B cell (primary cell): ENCODE measurements around the gene STRADA. TPM values are rescaled to one million over a fixed set of nuclear protein-coding genes. Genes with fewer than 3 reads are reported as not detected.

ENCODE experiments used
- ATAC-seq: fragments of 200-7000 bp; cut with Tn5 transposase; one replicate; pipeline ENCODE4 v1.10.0; 2021; ENCODE audit warnings: low read depth, mild to moderate bottlenecking, moderate number of reproducible peaks, moderate library complexity
- CTCF ChIA-PET: fragments of 350-600 bp; sonication (Branson Sonifier 250); formaldehyde crosslinking; loops from one replicate; lab custom pipeline; 2021; ENCODE audit warnings: antibody characterized with exemption, inconsistent platforms; lab: Charles Lee
- POLR2A ChIA-PET: fragments of 350-600 bp; sonication (Branson Sonifier 250); formaldehyde crosslinking; loops from one replicate; lab custom pipeline; 2021; ENCODE audit warnings: antibody characterized with exemption; lab: Charles Lee
- DNase-seq: peaks from one replicate; pipeline ENCODE4 v3.0.0; 2013
- H2AFZ ChIP-seq: 2 replicates; pipeline ENCODE4 v1.6.1; 2012; ENCODE audit warnings: mild to moderate bottlenecking, low read depth, low read length; ENCODE audit not compliant: insufficient read depth, poor library complexity, severe bottlenecking
- H3K27ac ChIP-seq, 2 donors: 1 replicate in 1 of 2; 2 replicates in 1 of 2; pipeline ENCODE4 v1.5.1; 2012 to 2013; ENCODE audit warnings: low read length in 2 of 2, mild to moderate bottlenecking in 2 of 2, moderate library complexity in 1 of 2
- H3K27me3 ChIP-seq, 4 experiments: fragments of 200-600 bp in 1 of 4; sonication (generic) in 1 of 4; replicated peaks in 1 of 4; 1 replicate in 2 of 4; 2 replicates in 2 of 4; pipeline versions ENCODE4 v1.6.1 to v1.7.0; 2013 to 2016; ENCODE audit warnings: low read length in 3 of 4, mild to moderate bottlenecking in 2 of 4, mixed read lengths in 1 of 4, moderate library complexity in 1 of 4; ENCODE audit not compliant: insufficient read depth in 4 of 4, control insufficient read depth in 3 of 4; ENCODE audit errors: control extremely low read depth in 1 of 4
- H3K36me3 ChIP-seq, 2 experiments: replicated peaks in 1 of 2; 1 replicate in 1 of 2; 2 replicates in 1 of 2; pipeline versions ENCODE4 v1.6.1 to v1.7.1; 2013; ENCODE audit warnings: low read length in 1 of 2; ENCODE audit not compliant: insufficient read depth in 2 of 2, control insufficient read depth in 1 of 2; ENCODE audit errors: control extremely low read depth in 1 of 2, extremely low read depth in 1 of 2
- H3K4me1 ChIP-seq, 2 donors: fragments of 200-600 bp in 1 of 2; sonication (generic) in 1 of 2; 1 replicate in 1 of 2; 2 replicates in 1 of 2; pipeline versions ENCODE4 v1.5.1 to v1.6.1; 2013 to 2017; ENCODE audit warnings: low read length in 2 of 2; ENCODE audit not compliant: control insufficient read depth in 2 of 2, insufficient read depth in 2 of 2
- H3K4me2 ChIP-seq: replicated peaks from 2 replicates; pipeline ENCODE3; 2012; ENCODE audit warnings: mild to moderate bottlenecking, low read depth, low read length; ENCODE audit not compliant: poor library complexity, severe bottlenecking
- H3K4me3 ChIP-seq, 5 experiments: fragments of 200-600 bp in 1 of 5; sonication (generic) in 1 of 5; 1 replicate in 3 of 5; 2 replicates in 2 of 5; pipeline versions ENCODE4 v1.5.1 to v1.7.0; 2011 to 2016; ENCODE audit warnings: low read length in 4 of 5, mild to moderate bottlenecking in 4 of 5, low read depth in 2 of 5, control low read depth in 1 of 5, moderate library complexity in 1 of 5; ENCODE audit not compliant: insufficient read depth in 1 of 5; ENCODE audit errors: control extremely low read depth in 1 of 5, extremely low read depth in 1 of 5
- H3K79me2 ChIP-seq: fragments of 200-600 bp; sonication (generic); one replicate; pipeline ENCODE4 v1.6.0; 2016; ENCODE audit warnings: low read length; ENCODE audit not compliant: control insufficient read depth, insufficient read depth
- H3K9ac ChIP-seq: fragments of 200-600 bp; sonication (generic); 2 replicates; pipeline ENCODE4 v1.6.1; 2017; ENCODE audit warnings: mild to moderate bottlenecking, low read length, moderate library complexity
- H3K9me3 ChIP-seq, 3 donors: one replicate each; pipeline versions ENCODE4 v1.6.1 to v1.7.1; 2013; ENCODE audit warnings: low read length in 2 of 3; ENCODE audit not compliant: control insufficient read depth in 2 of 3, insufficient read depth in 1 of 3; ENCODE audit errors: control extremely low read depth in 1 of 3
- H4K20me1 ChIP-seq: 2 replicates; pipeline ENCODE4 v1.6.0; 2012; ENCODE audit warnings: mild to moderate bottlenecking, low read length; ENCODE audit not compliant: insufficient read depth, control insufficient read depth, poor library complexity, severe bottlenecking
- H3K27ac Mint-ChIP-seq: one replicate; pipeline ENCODE4 v1.8.0; 2021; ENCODE audit warnings: mixed read lengths
- H3K27me3 Mint-ChIP-seq: one replicate; pipeline ENCODE4 v1.8.0; 2021; ENCODE audit warnings: mixed read lengths
- H3K4me1 Mint-ChIP-seq: one replicate; pipeline ENCODE4 v1.8.0; 2021; ENCODE audit warnings: mixed read lengths
- H3K4me3 Mint-ChIP-seq: one replicate; pipeline ENCODE4 v1.8.0; 2021; ENCODE audit warnings: mixed read lengths
- H3K9me3 Mint-ChIP-seq: one replicate; pipeline ENCODE4 v1.8.0; 2022; ENCODE audit warnings: mixed read lengths; ENCODE audit not compliant: insufficient read depth
- EZH2 ChIP-seq: IDR thresholded peaks from 2 replicates; pipeline ENCODE4 v1.6.1; 2012; ENCODE audit warnings: borderline replicate concordance, low read depth, mild to moderate bottlenecking, moderate library complexity, low read length; ENCODE audit not compliant: insufficient read depth, poor library complexity, severe bottlenecking
- WGBS: methylation state at CpG from one replicate; pipeline ENCODE4 v1.1.5; 2013; ENCODE audit warnings: missing lambda C conversion rate; ENCODE audit not compliant: insufficient coverage; 5-methylcytosine and 5-hydroxymethylcytosine counted together
- intact Hi-C: fragments of 100-400 bp; cut with micrococcal nuclease; formaldehyde crosslinking; loops from one replicate; pipeline ENCODE4 v1.10.0; 2022
- polyA plus RNA-seq: library from polyadenylated mRNA; depleted of rRNA; stranded (reverse); fragments of >200 nt; gene quantifications from 2 replicates; pipeline ENCODE4 v1.2.3, GENCODE V29; 2012
- total RNA-seq, 2 donors: library from RNA; stranded (reverse); fragments of 120-200 nt in 1 of 2; gene quantifications; 1 replicate in 1 of 2; 2 replicates in 1 of 2; pipeline versions ENCODE4 v1.2.3 to v1.2.4, GENCODE V29; 2013 to 2022
- TF ChIP-seq, protein P1 (sequence below): fragments of 200-600 bp; IDR thresholded peaks from one replicate; pipeline ENCODE4 v1.8.0; 2022; ENCODE audit warnings: antibody characterized with exemption, mild to moderate bottlenecking

STRADA gene
- total and polyA plus RNA-seq, 2 donors (not counting 1 experiment from before 2014, with no cell fraction given) = 48.1 to 93.2 TPM

DNA sequence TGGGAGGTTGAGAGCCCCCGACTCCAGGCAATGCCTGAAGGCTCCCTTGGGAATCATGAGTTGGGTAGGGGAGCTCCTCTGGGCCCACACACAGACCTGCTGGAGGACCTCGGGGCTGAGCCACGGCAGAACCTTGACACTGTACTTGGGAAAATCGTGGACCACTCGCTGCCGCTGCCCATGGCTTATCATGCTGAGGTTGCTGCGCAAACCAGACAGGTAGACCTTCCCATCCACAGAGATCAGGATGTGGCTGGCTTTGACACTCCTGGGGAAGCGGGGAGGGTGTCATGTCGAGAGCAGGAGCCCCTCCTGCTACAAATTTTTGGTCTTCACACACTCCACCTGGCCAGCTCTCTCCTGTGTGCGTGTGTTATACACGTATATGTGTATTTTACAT, 34.4 kb downstream of the STRADA start:
- no peaks in the 10 kb centered on the region for H3K27me3 ChIP-seq
- H2AFZ ChIP-seq = no peak overlapping the region
- H3K4me2 ChIP-seq = peak overlapping the region; percentile 39
- H3K9ac ChIP-seq = no peak overlapping the region
- H3K4me1 ChIP-seq = peaks cover 51 to 56% of the 10 kb centered on the region in 2 donors
- peaks cover 13% of the 10 kb centered on the region for H4K20me1 ChIP-seq
- no peaks in the 10 kb centered on the region for H3K9me3 Mint-ChIP-seq
- DNase-seq (no peak), ATAC-seq (no peak)
- H3K27ac Mint-ChIP-seq = peak overlapping the region; percentile 92
- intact Hi-C loops = no loop called here
- H3K36me3 ChIP-seq = peaks cover 0 to 42% of the 10 kb centered on the region in 2 experiments
- H3K4me3 Mint-ChIP-seq = no peak overlapping the region
- ChIA-PET CTCF (interaction anchor here (5.0 kb wide), 1 partner anchor 10 kb away, joined by 82 read pairs; no protein-coding TSS in a partner anchor), POLR2A (interaction anchor here (0.7 to 1.3 kb wide), 4 partner anchors 12 to 144 kb away, joined by 3 read pairs; no protein-coding TSS in a partner anchor)
- H3K9me3 ChIP-seq = no peaks in the 10 kb centered on the region
- no peak overlapping the region for H3K4me3 ChIP-seq
- WGBS = 92% methylated on average over 6 of the region's 11 CpGs
- H3K79me2 ChIP-seq = peaks cover 52% of the 10 kb centered on the region
- peak overlapping the region in 1 of 2 donors; percentile 75 for H3K27ac ChIP-seq
- TF ChIP-seq, protein P1, sequence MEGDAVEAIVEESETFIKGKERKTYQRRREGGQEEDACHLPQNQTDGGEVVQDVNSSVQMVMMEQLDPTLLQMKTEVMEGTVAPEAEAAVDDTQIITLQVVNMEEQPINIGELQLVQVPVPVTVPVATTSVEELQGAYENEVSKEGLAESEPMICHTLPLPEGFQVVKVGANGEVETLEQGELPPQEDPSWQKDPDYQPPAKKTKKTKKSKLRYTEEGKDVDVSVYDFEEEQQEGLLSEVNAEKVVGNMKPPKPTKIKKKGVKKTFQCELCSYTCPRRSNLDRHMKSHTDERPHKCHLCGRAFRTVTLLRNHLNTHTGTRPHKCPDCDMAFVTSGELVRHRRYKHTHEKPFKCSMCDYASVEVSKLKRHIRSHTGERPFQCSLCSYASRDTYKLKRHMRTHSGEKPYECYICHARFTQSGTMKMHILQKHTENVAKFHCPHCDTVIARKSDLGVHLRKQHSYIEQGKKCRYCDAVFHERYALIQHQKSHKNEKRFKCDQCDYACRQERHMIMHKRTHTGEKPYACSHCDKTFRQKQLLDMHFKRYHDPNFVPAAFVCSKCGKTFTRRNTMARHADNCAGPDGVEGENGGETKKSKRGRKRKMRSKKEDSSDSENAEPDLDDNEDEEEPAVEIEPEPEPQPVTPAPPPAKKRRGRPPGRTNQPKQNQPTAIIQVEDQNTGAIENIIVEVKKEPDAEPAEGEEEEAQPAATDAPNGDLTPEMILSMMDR = no peak
- no peak for TF ChIP-seq EZH2
- peaks cover 67% of the 10 kb centered on the region for H3K4me1 Mint-ChIP-seq
- H3K27me3 Mint-ChIP-seq = no peaks in the 10 kb centered on the region

DNA sequence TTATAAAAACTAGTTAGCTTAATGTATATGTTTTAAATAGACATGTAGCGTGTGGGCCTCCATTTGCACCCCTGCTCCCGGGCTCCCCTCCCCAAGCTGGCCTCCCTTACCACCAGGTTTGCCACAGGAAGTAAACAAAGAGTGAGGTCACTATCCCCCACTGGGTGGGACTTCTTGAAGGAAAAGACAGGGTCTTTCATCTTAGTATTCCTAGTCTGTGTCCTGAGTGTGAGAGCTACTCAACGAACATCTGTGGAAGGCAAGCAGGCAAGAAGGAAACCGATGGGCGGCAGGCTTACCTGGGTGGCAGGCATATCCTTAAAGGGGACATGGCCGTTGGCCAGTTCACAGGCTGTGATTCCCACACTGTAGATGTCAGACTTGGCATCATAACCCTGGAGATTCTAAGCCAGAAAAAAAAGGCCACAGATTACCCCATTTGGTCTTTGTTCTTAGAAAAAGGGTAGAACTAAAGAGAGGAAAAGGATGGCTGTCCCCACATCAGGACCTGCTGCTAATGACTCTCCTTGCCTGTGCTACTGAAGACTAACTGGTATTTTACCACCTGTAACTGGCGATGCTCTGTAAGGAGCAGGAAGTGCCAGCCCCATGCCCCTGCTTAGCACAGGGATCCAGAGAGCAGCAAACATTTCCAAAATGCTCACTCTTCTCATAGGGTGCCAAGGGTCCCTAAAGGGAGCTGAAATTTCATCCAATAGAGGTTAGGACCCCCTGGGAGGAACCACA, 35.1 kb downstream of the STRADA start:
- no peak for ATAC-seq
- Mint-ChIP-seq H3K4me1 (peaks cover 73% of the 10 kb centered on the region), H3K27ac (peak overlapping the region; percentile 92), H3K27me3 (no peaks in the 10 kb centered on the region), H3K9me3 (no peaks in the 10 kb centered on the region), H3K4me3 (peak overlapping the region; percentile 21)
- Histone ChIP-seq H2AFZ (no peak overlapping the region), H3K27me3 (no peaks in the 10 kb centered on the region), H3K4me2 (peak overlapping the region; percentile 39), H3K36me3 (peaks cover 0 to 39% of the 10 kb centered on the region in 2 experiments), H3K4me1 (peaks cover 53 to 61% of the 10 kb centered on the region in 2 donors), H3K4me3 (no peak overlapping the region), H3K9ac (no peak overlapping the region), H4K20me1 (peaks cover 16% of the 10 kb centered on the region), H3K79me2 (peaks cover 48% of the 10 kb centered on the region), H3K27ac (peak overlapping the region; percentile 38 to 75), H3K9me3 (no peaks in the 10 kb centered on the region)
- CTCF ChIA-PET = interaction anchor here (0.6 to 5.0 kb wide), 4 partner anchors 9 to 281 kb away, joined by 3 to 82 read pairs (median 5); no protein-coding TSS in a partner anchor
- intact Hi-C loops = no loop called here
- DNase-seq = no peak
- TF ChIP-seq, protein P1 = no peak
- no peak for TF ChIP-seq EZH2
- WGBS = 85% methylated on average over 4 of the region's 7 CpGs
- POLR2A ChIA-PET = interaction anchor here (0.8 to 1.1 kb wide), 3 partner anchors 9 to 36 kb away, joined by 3 to 5 read pairs (median 4); no protein-coding TSS in a partner anchor
